Measurements from ENCODE around the gene OSBPL5.

- TF ChIP-seq EZH2 (IDR thresholded peaks at IDR 0.05; ENCODE audit: low read depth) = no peak
- TF ChIP-seq, protein P1, sequence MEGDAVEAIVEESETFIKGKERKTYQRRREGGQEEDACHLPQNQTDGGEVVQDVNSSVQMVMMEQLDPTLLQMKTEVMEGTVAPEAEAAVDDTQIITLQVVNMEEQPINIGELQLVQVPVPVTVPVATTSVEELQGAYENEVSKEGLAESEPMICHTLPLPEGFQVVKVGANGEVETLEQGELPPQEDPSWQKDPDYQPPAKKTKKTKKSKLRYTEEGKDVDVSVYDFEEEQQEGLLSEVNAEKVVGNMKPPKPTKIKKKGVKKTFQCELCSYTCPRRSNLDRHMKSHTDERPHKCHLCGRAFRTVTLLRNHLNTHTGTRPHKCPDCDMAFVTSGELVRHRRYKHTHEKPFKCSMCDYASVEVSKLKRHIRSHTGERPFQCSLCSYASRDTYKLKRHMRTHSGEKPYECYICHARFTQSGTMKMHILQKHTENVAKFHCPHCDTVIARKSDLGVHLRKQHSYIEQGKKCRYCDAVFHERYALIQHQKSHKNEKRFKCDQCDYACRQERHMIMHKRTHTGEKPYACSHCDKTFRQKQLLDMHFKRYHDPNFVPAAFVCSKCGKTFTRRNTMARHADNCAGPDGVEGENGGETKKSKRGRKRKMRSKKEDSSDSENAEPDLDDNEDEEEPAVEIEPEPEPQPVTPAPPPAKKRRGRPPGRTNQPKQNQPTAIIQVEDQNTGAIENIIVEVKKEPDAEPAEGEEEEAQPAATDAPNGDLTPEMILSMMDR (conservative IDR thresholded peaks at IDR 0.05) = no peak
Observed at GRCh38 chr11:3046641-3047040, 118.5 kb downstream of the OSBPL5 start.
